ENCODE data around the gene CBFA2T3.

DNA sequence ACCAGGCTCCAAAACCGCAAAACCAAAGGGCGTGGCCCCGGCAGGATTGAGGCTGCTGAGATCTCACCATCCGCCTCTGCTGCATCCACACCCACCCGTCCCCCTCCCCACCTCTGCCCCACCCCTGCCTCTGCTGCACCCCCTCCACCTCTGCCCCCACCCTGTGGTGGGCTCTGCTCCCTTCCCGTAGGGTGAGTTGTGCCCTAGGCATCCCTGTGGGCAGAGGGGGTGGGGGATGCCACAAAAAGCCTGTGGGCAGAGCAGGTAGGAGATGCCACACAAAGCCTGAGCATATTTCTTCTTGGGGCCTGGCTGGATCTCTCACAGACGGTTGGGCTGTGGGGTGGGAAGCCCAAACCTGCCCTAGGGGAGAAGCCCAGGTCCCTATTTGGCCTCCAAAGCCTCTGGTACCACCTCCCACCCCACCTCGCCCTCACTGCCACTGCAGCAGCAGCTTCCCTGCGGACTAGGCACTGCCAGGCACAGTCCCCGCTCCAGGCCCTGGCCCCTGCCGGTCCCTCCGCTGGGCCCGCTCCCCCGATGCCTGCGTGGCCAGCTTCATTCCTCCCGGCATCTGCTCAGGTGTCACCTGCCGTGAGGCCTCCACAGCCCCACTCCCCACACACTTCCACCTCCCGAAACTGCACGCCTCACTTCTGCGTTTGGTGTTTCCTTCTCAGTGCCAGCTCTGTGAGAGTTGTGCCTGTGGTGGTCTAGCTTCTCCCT lies 99.3 kb downstream of the CBFA2T3 start:
- TF ChIP-seq YY1 (IDR thresholded peaks at IDR 0.05; ENCODE audit: insufficient read depth, insufficient read length) (no peak), ZNF274 (IDR thresholded peaks at IDR 0.05; ENCODE audit: low read depth, low read length) (no peak)
